ENCODE data around the gene AASS. TPM values are rescaled to one million over a fixed set of nuclear protein-coding genes. Genes with fewer than 3 reads are reported as not detected.

AASS gene
- total RNA-seq, 1 donor = 26.4 TPM

GRCh38 chr7:122123746-122124145, 20.3 kb downstream of the AASS start:
- no peaks in the 10 kb centered on the region for H3K4me1 ChIP-seq (ENCODE audit: insufficient read depth, low read length)
- no peak for DNase-seq (ENCODE audit: insufficient read length, low spot score, missing footprints)
- no peaks in the 10 kb centered on the region for H4K20me1 ChIP-seq (ENCODE audit: insufficient read depth, low read length)
- H3K36me3 ChIP-seq (ENCODE audit: insufficient read depth, low read length) = no peaks in the 10 kb centered on the region
- no peak overlapping the region for H3K27ac ChIP-seq (ENCODE audit: low read depth, low read length)
- H3K9me3 ChIP-seq (ENCODE audit: low read depth, low read length) = no peaks in the 10 kb centered on the region
- H3K4me2 ChIP-seq (ENCODE audit: insufficient read depth, low read length) = no peak overlapping the region
- no peaks in the 10 kb centered on the region for H3K27me3 ChIP-seq (ENCODE audit: insufficient read depth, low read length)
- H3K79me2 ChIP-seq (ENCODE audit: insufficient read depth, low read length) = no peaks in the 10 kb centered on the region
- TF ChIP-seq CTCF (IDR thresholded peaks at IDR 0.05; ENCODE audit: extremely low read depth, low read depth, low read length) = no peak
- no peak overlapping the region for H2AFZ ChIP-seq (ENCODE audit: low read length)
- no peak overlapping the region for H3K4me3 ChIP-seq (ENCODE audit: insufficient read depth, low read length)

- TF ChIP-seq CTCF (IDR thresholded peaks at IDR 0.05; ENCODE audit: extremely low read depth, low read depth, low read length) = no peak
- no peak for DNase-seq (ENCODE audit: insufficient read length, low spot score, missing footprints)
- Histone ChIP-seq H3K4me3 (ENCODE audit: insufficient read depth, low read length) (no peak overlapping the region), H4K20me1 (ENCODE audit: insufficient read depth, low read length) (no peaks in the 10 kb centered on the region), H3K9me3 (ENCODE audit: low read depth, low read length) (no peaks in the 10 kb centered on the region), H2AFZ (ENCODE audit: low read length) (no peak overlapping the region), H3K79me2 (ENCODE audit: insufficient read depth, low read length) (no peaks in the 10 kb centered on the region), H3K27ac (ENCODE audit: low read depth, low read length) (no peak overlapping the region), H3K27me3 (ENCODE audit: insufficient read depth, low read length) (no peaks in the 10 kb centered on the region), H3K36me3 (ENCODE audit: insufficient read depth, low read length) (peaks cover 8% of the 10 kb centered on the region), H3K4me1 (ENCODE audit: insufficient read depth, low read length) (no peaks in the 10 kb centered on the region), H3K4me2 (ENCODE audit: insufficient read depth, low read length) (no peak overlapping the region)
Measured at GRCh38 chr7:122118757-122119156, 25.3 kb downstream of the AASS start.

- H3K4me1 ChIP-seq (ENCODE audit: insufficient read depth, low read length) = no peaks in the 10 kb centered on the region
- peaks cover 3% of the 10 kb centered on the region for H3K36me3 ChIP-seq (ENCODE audit: insufficient read depth, low read length)
- no peak overlapping the region for H3K27ac ChIP-seq (ENCODE audit: low read depth, low read length)
- no peaks in the 10 kb centered on the region for H3K79me2 ChIP-seq (ENCODE audit: insufficient read depth, low read length)
- H4K20me1 ChIP-seq (ENCODE audit: insufficient read depth, low read length) = no peaks in the 10 kb centered on the region
- no peak overlapping the region for H3K4me3 ChIP-seq (ENCODE audit: insufficient read depth, low read length)
- H3K4me2 ChIP-seq (ENCODE audit: insufficient read depth, low read length) = no peak overlapping the region
- H2AFZ ChIP-seq (ENCODE audit: low read length) = no peak overlapping the region
- TF ChIP-seq CTCF (IDR thresholded peaks at IDR 0.05; ENCODE audit: extremely low read depth, low read depth, low read length) = no peak
- no peak for DNase-seq (ENCODE audit: insufficient read length, low spot score, missing footprints)
- no peaks in the 10 kb centered on the region for H3K9me3 ChIP-seq (ENCODE audit: low read depth, low read length)
- H3K27me3 ChIP-seq (ENCODE audit: insufficient read depth, low read length) = no peaks in the 10 kb centered on the region
Measured at GRCh38 chr7:122103064-122103463, 41.0 kb downstream of the AASS start.

GRCh38 chr7:122100021-122100420, 44.0 kb downstream of the AASS start:
- H3K27me3 ChIP-seq (ENCODE audit: insufficient read depth, low read length) = no peaks in the 10 kb centered on the region
- TF ChIP-seq CTCF (IDR thresholded peaks at IDR 0.05; ENCODE audit: extremely low read depth, low read depth, low read length) = no peak
- H4K20me1 ChIP-seq (ENCODE audit: insufficient read depth, low read length) = no peaks in the 10 kb centered on the region
- no peaks in the 10 kb centered on the region for H3K79me2 ChIP-seq (ENCODE audit: insufficient read depth, low read length)
- no peak overlapping the region for H3K4me3 ChIP-seq (ENCODE audit: insufficient read depth, low read length)
- no peak overlapping the region for H3K27ac ChIP-seq (ENCODE audit: low read depth, low read length)
- no peaks in the 10 kb centered on the region for H3K4me1 ChIP-seq (ENCODE audit: insufficient read depth, low read length)
- H3K9me3 ChIP-seq (ENCODE audit: low read depth, low read length) = no peaks in the 10 kb centered on the region
- DNase-seq (ENCODE audit: insufficient read length, low spot score, missing footprints) = no peak
- no peak overlapping the region for H2AFZ ChIP-seq (ENCODE audit: low read length)
- H3K4me2 ChIP-seq (ENCODE audit: insufficient read depth, low read length) = no peak overlapping the region
- peaks cover 3% of the 10 kb centered on the region for H3K36me3 ChIP-seq (ENCODE audit: insufficient read depth, low read length)

Data from osteoblast (primary cell).